Glutamatergic neuron (in vitro differentiated cells): ENCODE data around the gene ZMYM2. TPM values are rescaled to one million over a fixed set of nuclear protein-coding genes. Genes with fewer than 3 reads are reported as not detected.

Source experiments
- DNase-seq: peaks from one replicate; pipeline ENCODE4 v3.0.0; 2022
- H3K27ac Mint-ChIP-seq: one replicate; pipeline ENCODE4 v1.8.0; 2020; ENCODE audit warnings: mild to moderate bottlenecking, mixed read lengths, inconsistent platforms; ENCODE audit not compliant: unreplicated experiment
- H3K27me3 Mint-ChIP-seq: one replicate; pipeline ENCODE4 v1.8.0; 2020; ENCODE audit warnings: mild to moderate bottlenecking, moderate library complexity, mixed read lengths, inconsistent platforms; ENCODE audit not compliant: unreplicated experiment
- H3K36me3 Mint-ChIP-seq: one replicate; pipeline ENCODE4 v1.8.0; 2020; ENCODE audit warnings: mild to moderate bottlenecking, mixed read lengths, inconsistent platforms; ENCODE audit not compliant: unreplicated experiment
- H3K4me1 Mint-ChIP-seq: one replicate; pipeline ENCODE4 v1.8.0; 2020; ENCODE audit warnings: mild to moderate bottlenecking, low read depth, mixed read lengths, inconsistent platforms; ENCODE audit not compliant: unreplicated experiment
- H3K4me3 Mint-ChIP-seq: one replicate; pipeline ENCODE4 v1.8.0; 2020; ENCODE audit warnings: mild to moderate bottlenecking, mixed read lengths, inconsistent platforms; ENCODE audit not compliant: unreplicated experiment
- H3K9me3 Mint-ChIP-seq: one replicate; pipeline ENCODE4 v1.8.0; 2020; ENCODE audit warnings: mild to moderate bottlenecking, moderate library complexity, mixed read lengths, inconsistent platforms; ENCODE audit not compliant: unreplicated experiment
- CTCF ChIP-seq: fragments of 200-600 bp; sonication (generic); IDR thresholded peaks from one replicate; pipeline ENCODE4 v1.5.0; 2021; ENCODE audit not compliant: partially characterized antibody, unreplicated experiment
- total RNA-seq: library from RNA; stranded (reverse); fragmentation: NEBNext Ultra II Directional; extraction: Animal tissue kit (Norgen Biotek cat#: 25700); gene quantifications from one replicate; pipeline ENCODE4 v1.2.1, GENCODE V29; 2021; ENCODE audit not compliant: unreplicated experiment

The ZMYM2 gene
- total RNA-seq, 1 donor from 2014 or later = 215 TPM

GRCh38 chr13:20015763-20016162 lies 57.2 kb downstream of the ZMYM2 start:
- Mint-ChIP-seq H3K27me3 (peaks cover 5% of the 10 kb centered on the region), H3K27ac (no peak overlapping the region), H3K4me3 (no peak overlapping the region), H3K36me3 (peaks cover 37% of the 10 kb centered on the region), H3K9me3 (peaks cover 14% of the 10 kb centered on the region), H3K4me1 (peaks cover 2% of the 10 kb centered on the region)
- DNase-seq = no peak
- TF ChIP-seq CTCF = no peak

GRCh38 chr13:20016649-20017364 lies 58.3 kb downstream of the ZMYM2 start:
- Mint-ChIP-seq H3K9me3 (peaks cover 12% of the 10 kb centered on the region), H3K4me1 (peaks cover 2% of the 10 kb centered on the region)

GRCh38 chr13:20017365-20017711 lies 58.8 kb downstream of the ZMYM2 start:
- Mint-ChIP-seq H3K4me3 (no peak overlapping the region), H3K27me3 (peaks cover 7% of the 10 kb centered on the region), H3K9me3 (peaks cover 12% of the 10 kb centered on the region), H3K27ac (no peak overlapping the region), H3K4me1 (peaks cover 2% of the 10 kb centered on the region), H3K36me3 (peaks cover 40% of the 10 kb centered on the region)
- no peak for TF ChIP-seq CTCF
- no peak for DNase-seq

More at GRCh38 chr13:20016649-20017364, 58.3 kb downstream of the ZMYM2 start:
- TF ChIP-seq CTCF = no peak
- no peak for DNase-seq
- Mint-ChIP-seq H3K4me3 (no peak overlapping the region), H3K27me3 (peaks cover 7% of the 10 kb centered on the region), H3K36me3 (peaks cover 40% of the 10 kb centered on the region), H3K27ac (no peak overlapping the region)

GRCh38 chr13:20019043-20019442 lies 60.5 kb downstream of the ZMYM2 start:
- Mint-ChIP-seq H3K27me3 (peaks cover 4% of the 10 kb centered on the region), H3K4me3 (no peak overlapping the region), H3K4me1 (peaks cover 2% of the 10 kb centered on the region), H3K36me3 (peaks cover 31% of the 10 kb centered on the region), H3K9me3 (peaks cover 6% of the 10 kb centered on the region), H3K27ac (no peak overlapping the region)
- no peak for TF ChIP-seq CTCF
- DNase-seq = no peak

- no peak overlapping the region for H3K4me3 Mint-ChIP-seq
- DNase-seq = no peak
- H3K9me3 Mint-ChIP-seq = peaks cover 4% of the 10 kb centered on the region
- peaks cover 3% of the 10 kb centered on the region for H3K36me3 Mint-ChIP-seq
- H3K4me1 Mint-ChIP-seq = no peaks in the 10 kb centered on the region
- peaks cover 4% of the 10 kb centered on the region for H3K27me3 Mint-ChIP-seq
- no peak overlapping the region for H3K27ac Mint-ChIP-seq
- TF ChIP-seq CTCF = no peak
Measured at GRCh38 chr13:20024702-20025101, 66.2 kb downstream of the ZMYM2 start.
